Epithelial cell of umbilical artery (primary cell): ENCODE data around the gene TTC33. TPM values are rescaled to one million over a fixed set of nuclear protein-coding genes. Genes with fewer than 3 reads are reported as not detected.

Source experiments
- total RNA-seq: library from RNA; depleted of rRNA; stranded (reverse); fragments of >200 nt; gene quantifications from 2 replicates; pipeline ENCODE4 v1.2.3, GENCODE V29; 2014

Gene TTC33, protein sequence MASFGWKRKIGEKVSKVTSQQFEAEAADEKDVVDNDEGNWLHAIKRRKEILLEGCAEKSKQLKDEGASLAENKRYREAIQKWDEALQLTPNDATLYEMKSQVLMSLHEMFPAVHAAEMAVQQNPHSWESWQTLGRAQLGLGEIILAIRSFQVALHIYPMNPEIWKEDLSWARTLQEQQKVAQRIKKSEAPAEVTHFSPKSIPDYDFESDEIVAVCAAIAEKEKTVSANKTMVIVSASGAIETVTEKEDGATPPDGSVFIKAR
- total RNA-seq = 14.6 and 24.8 TPM in 2 replicates

DNA sequence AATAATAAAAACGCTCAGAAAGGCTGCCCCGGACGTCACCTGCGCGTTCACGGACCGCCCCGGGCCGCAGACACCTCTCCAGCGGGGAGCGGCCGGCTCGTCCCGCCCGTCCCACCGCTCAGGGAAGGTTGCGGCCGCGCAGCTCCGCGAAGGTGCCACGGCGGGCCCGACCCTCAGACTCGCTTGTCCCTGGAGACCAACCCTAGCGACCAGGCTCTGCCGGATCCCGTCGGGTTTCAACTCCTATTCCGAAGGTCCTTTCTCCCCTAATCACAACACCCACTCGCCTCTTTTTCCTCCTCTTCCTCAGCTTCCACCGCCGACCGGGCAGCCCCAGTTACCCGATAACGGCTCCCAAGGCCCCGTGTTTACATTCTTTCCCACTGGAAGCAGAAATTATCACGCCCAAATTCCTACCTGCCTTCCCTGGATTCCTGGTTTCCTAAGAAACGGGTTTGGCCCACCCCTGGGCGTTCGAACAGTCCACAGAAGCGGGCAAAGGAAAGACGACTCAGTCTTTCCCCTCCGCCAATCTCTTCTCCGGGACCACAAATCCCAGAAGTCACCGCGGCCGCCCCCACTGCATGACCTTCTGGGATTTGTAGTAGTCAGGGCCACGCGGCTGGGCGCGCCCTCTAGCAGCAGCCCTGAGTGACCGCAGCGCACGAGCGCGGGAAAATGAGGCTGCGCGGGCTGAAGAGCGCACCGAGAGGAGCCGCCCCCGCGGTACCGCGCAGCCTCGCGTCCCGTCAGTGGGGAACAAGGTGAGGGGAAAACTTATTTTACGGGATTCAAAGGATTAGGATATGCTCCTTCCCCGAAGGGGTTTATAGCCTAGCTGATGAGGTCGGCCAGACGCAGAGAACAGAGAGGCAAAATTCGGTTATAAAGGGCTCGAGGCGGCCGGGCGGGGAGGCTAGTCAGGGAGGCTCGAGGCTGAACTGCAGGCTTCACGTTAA is at the start of gene TTC33:
Gene TTC33, minus strand, starts transcription at position 555 of the 959 bp plus-strand sequence. CDS start 8,943 bp downstream, outside the sequence.

DNA sequence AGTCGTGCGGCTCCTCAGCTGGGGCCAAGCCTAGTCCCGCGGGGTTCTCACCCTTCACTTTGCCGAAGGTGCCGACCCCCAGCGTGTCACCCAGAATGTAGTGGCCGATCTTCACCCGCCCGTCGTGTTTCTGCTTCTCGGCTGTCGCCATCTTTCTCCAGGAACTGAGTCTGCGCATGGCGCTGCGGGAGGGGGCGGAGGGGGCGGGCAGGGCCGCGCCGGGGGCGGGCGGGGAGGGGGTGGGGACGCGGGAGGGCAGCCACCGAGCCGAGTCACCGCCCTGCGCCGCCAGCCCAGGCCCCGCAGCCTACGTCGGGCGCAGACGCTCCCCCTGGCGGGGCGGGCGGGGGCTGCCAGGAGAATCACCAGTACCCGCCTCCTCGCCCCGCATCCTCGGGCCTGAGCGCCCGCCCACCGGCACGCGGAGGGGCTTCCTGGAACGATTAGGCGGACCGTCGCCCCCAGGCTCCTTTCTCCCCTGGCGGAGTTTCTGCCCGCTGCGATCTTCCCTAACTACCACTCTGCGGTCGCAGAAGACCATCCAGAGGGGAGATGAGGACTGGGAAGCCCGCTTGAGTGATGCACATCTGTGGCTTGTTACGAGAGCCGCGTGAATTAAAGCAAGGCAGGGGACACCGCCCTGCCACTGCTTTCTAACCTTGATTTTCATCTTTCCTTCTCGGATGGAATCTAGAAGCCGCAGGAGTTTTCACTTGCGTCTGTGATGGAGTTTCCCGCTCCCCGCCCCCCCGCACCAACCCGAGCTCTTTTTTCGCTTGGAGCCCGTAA is 42.4 kb upstream of the TTC33 start, which contains the start of gene PRKAA1:
Gene PRKAA1, minus strand, starts transcription at position 363 of the 789 bp plus-strand sequence. Its CDS starts 185 bp downstream, at position 178.

DNA sequence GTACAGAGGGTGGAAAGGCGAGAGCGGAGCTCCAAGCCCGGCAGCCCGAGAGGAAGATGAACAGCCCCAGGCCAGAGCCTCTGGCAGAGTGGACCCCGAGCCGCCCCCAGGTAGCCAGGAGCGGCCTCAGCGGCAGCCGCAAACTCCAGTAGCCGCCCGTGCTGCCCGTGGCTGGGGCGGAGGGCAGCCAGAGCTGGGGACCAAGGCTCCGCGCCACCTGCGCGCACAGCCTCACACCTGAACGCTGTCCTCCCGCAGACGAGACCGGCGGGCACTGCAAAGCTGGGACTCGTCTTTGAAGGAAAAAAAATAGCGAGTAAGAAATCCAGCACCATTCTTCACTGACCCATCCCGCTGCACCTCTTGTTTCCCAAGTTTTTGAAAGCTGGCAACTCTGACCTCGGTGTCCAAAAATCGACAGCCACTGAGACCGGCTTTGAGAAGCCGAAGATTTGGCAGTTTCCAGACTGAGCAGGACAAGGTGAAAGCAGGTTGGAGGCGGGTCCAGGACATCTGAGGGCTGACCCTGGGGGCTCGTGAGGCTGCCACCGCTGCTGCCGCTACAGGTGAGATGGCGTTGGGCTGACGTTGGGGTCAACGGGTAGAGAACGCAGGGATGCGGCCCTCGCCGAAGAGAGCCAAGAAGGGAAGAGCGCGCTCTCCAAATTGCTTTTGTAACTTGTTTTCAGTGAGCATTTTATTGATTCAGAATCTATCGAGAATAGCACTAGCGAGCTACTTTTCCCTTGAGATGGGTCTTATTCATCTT is 75.7 kb downstream of the TTC33 start, which contains the start of gene PTGER4:
Gene PTGER4, plus strand, starts transcription at position 3 of the 769 bp plus-strand sequence. CDS start 1,079 bp downstream, outside the sequence.

Other genes starting within 250 kb of the TTC33 start
- 37.2 and 56.5 TPM in 2 replicates for gene PTGER4, start 76.0 kb downstream of the TTC33 start, total RNA-seq
- 90.0 and 111 TPM in 2 replicates for gene PRKAA1, start 42.4 kb upstream of the TTC33 start, total RNA-seq
- gene RPL37, start 79.3 kb upstream of the TTC33 start, total RNA-seq = 192 and 372 TPM in 2 replicates
- 20.5 and 25.8 TPM in 2 replicates for gene CARD6, start 85.4 kb upstream of the TTC33 start, total RNA-seq
- 0.32 and 0.61 TPM in 2 replicates for gene C7, start 153.5 kb upstream of the TTC33 start, total RNA-seq